Activated naive CD4-positive, alpha-beta T cell treated with anti-CD3 and anti-CD28 coated beads, Interleukin-2, amount 50 U/mL, for 72 hours (primary cell): ENCODE measurements around the gene MLPH. TPM values are rescaled to one million over a fixed set of nuclear protein-coding genes. Genes with fewer than 3 reads are reported as not detected.

Experiments used
- ATAC-seq, 2 donors: fragments of 150-1000 bp; cut with Tn5 transposase; 2 replicates each; pipeline ENCODE4 v1.10.0; 2021; ENCODE audit warnings: mild to moderate bottlenecking in 2 of 2, moderate library complexity in 2 of 2
- DNase-seq, 2 donors: peaks; one replicate each; pipeline ENCODE4 v3.0.0; 2021 to 2022; ENCODE audit warnings: low spot score in 2 of 2
- H3K27ac Mint-ChIP-seq, 2 donors: one replicate each; pipeline ENCODE4 v1.8.0; 2022; ENCODE audit warnings: mild to moderate bottlenecking in 2 of 2, mixed read lengths in 2 of 2
- H3K36me3 Mint-ChIP-seq, 2 donors: one replicate each; pipeline ENCODE4 v1.8.0; 2022; ENCODE audit warnings: mixed read lengths in 2 of 2
- H3K9me3 Mint-ChIP-seq, 2 donors: one replicate each; pipeline ENCODE4 v1.8.0; 2022; ENCODE audit warnings: mixed read lengths in 2 of 2
- total RNA-seq, 2 donors: library from RNA; stranded (reverse); gene quantifications; one replicate each; pipeline ENCODE4 v1.2.3, GENCODE V29; 2022

MLPH gene
- total RNA-seq, 2 donors from 2014 or later, result not detected

- no peak for DNase-seq
- Mint-ChIP-seq H3K36me3 (no peaks in the 10 kb centered on the region), H3K9me3 (no peaks in the 10 kb centered on the region), H3K27ac (no peak overlapping the region)
- ATAC-seq, result peak in 1 of 2 donors; percentile 26
Observed at GRCh38 chr2:237571551-237571950, 84.5 kb downstream of the MLPH start.

GRCh38 chr2:237572021-237572741 lies 85.1 kb downstream of the MLPH start:
- Mint-ChIP-seq H3K9me3 (no peaks in the 10 kb centered on the region), H3K36me3 (no peaks in the 10 kb centered on the region), H3K27ac (no peak overlapping the region)
- peak; percentile 98 to 99 for ATAC-seq
- peak; percentile 77 to 95 for DNase-seq

- no peaks in the 10 kb centered on the region for H3K9me3 Mint-ChIP-seq
- no peaks in the 10 kb centered on the region for H3K36me3 Mint-ChIP-seq
- H3K27ac Mint-ChIP-seq, result no peak overlapping the region
- DNase-seq, result no peak
- ATAC-seq, result no peak
Observed at GRCh38 chr2:237572742-237573101, 85.7 kb downstream of the MLPH start.

GRCh38 chr2:237573721-237574415 lies 86.8 kb downstream of the MLPH start:
- Mint-ChIP-seq H3K9me3 (no peaks in the 10 kb centered on the region), H3K36me3 (no peaks in the 10 kb centered on the region), H3K27ac (no peak overlapping the region)
- DNase-seq (no peak), ATAC-seq (no peak)

- Mint-ChIP-seq H3K9me3 (no peaks in the 10 kb centered on the region), H3K27ac (no peak overlapping the region), H3K36me3 (no peaks in the 10 kb centered on the region)
- no peak for DNase-seq
- ATAC-seq, result no peak
Observed at GRCh38 chr2:237574467-237574866, 87.4 kb downstream of the MLPH start.

GRCh38 chr2:237574894-237575868 lies 88.1 kb downstream of the MLPH start:
- Mint-ChIP-seq H3K36me3 (no peaks in the 10 kb centered on the region), H3K27ac (no peak overlapping the region), H3K9me3 (no peaks in the 10 kb centered on the region)
- no peak for DNase-seq
- ATAC-seq, result no peak

GRCh38 chr2:237575869-237576862 lies 89.1 kb downstream of the MLPH start:
- no peak overlapping the region for H3K27ac Mint-ChIP-seq
- no peaks in the 10 kb centered on the region for H3K36me3 Mint-ChIP-seq
- no peaks in the 10 kb centered on the region for H3K9me3 Mint-ChIP-seq
- ATAC-seq, result no peak
- DNase-seq, result no peak

- H3K9me3 Mint-ChIP-seq, result no peaks in the 10 kb centered on the region
- H3K27ac Mint-ChIP-seq, result no peak overlapping the region
- no peaks in the 10 kb centered on the region for H3K36me3 Mint-ChIP-seq
- DNase-seq, result no peak
- no peak for ATAC-seq
Observed at GRCh38 chr2:237576974-237577373, 89.9 kb downstream of the MLPH start.

- ATAC-seq (no peak), DNase-seq (no peak)
- H3K36me3 Mint-ChIP-seq, result no peaks in the 10 kb centered on the region
- no peaks in the 10 kb centered on the region for H3K9me3 Mint-ChIP-seq
- H3K27ac Mint-ChIP-seq, result no peak overlapping the region
Observed at GRCh38 chr2:237577458-237577857, 90.4 kb downstream of the MLPH start.

GRCh38 chr2:237577956-237578870 lies 91.2 kb downstream of the MLPH start:
- H3K9me3 Mint-ChIP-seq, result no peaks in the 10 kb centered on the region
- ATAC-seq, result no peak
- no peaks in the 10 kb centered on the region for H3K36me3 Mint-ChIP-seq
- H3K27ac Mint-ChIP-seq, result no peak overlapping the region
- no peak for DNase-seq

- Mint-ChIP-seq H3K27ac (peak overlapping the region in 1 of 2 donors; percentile 36), H3K36me3 (no peaks in the 10 kb centered on the region), H3K9me3 (no peaks in the 10 kb centered on the region)
- ATAC-seq (no peak), DNase-seq (no peak)
Observed at GRCh38 chr2:237581326-237581725, 94.3 kb downstream of the MLPH start.

- no peaks in the 10 kb centered on the region for H3K9me3 Mint-ChIP-seq
- no peaks in the 10 kb centered on the region for H3K36me3 Mint-ChIP-seq
- ATAC-seq, result peak; percentile 95 to 97
- peak in 1 of 2 donors; percentile 48 for DNase-seq
- H3K27ac Mint-ChIP-seq, result peak overlapping the region in 1 of 2 donors; percentile 68
Observed at GRCh38 chr2:237581751-237582746, 95.0 kb downstream of the MLPH start.

- no peak for ATAC-seq
- Mint-ChIP-seq H3K36me3 (no peaks in the 10 kb centered on the region), H3K27ac (peak overlapping the region in 1 of 2 donors; percentile 32), H3K9me3 (no peaks in the 10 kb centered on the region)
- DNase-seq, result no peak
Observed at GRCh38 chr2:237583385-237584295, 96.6 kb downstream of the MLPH start.
